Transverse colon (tissue), 1 donor: ENCODE results near the gene CACFD1.

ENCODE experiments used
- EP300 ChIP-seq: sonication (generic); formaldehyde crosslinking; IDR thresholded peaks from one replicate; pipeline ENCODE4 v1.6.1; 2017; ENCODE audit warnings: antibody characterized with exemption, low read depth
- POLR2A ChIP-seq: fragments of 450-650 bp; IDR thresholded peaks from one replicate; pipeline ENCODE4 v1.6.1; 2016; ENCODE audit warnings: antibody characterized with exemption, mild to moderate bottlenecking, moderate library complexity

- no peak for TF ChIP-seq POLR2A
- TF ChIP-seq EP300 = no peak
Observed at GRCh38 chr9:133476941-133477340, 17.2 kb downstream of the CACFD1 start.
